PC-9 (cell line): ENCODE data around the gene TMA7. TPM values are rescaled to one million over a fixed set of nuclear protein-coding genes. Genes with fewer than 3 reads are reported as not detected.

Source experiments
- Bru-seq: library from RNA; stranded (reverse); fragments of 400-500 nt; gene quantifications from one replicate; lab custom pipeline; 2021; lab: Mats Ljungman, UMichigan
- BruChase-seq, 2 experiments: library from RNA; stranded (reverse); fragments of 400-500 nt; gene quantifications; one replicate each; lab custom pipeline; 2021; lab: Mats Ljungman, UMichigan
- BruUV-seq: library from RNA; stranded (reverse); fragments of 400-500 nt; replicated peaks from 2 replicates; lab custom pipeline; 2021; lab: Mats Ljungman, UMichigan
- CTCF ChIA-PET: fragments of 300-600 bp; sonication (Branson Sonifier 250); formaldehyde crosslinking; loops from one replicate; lab custom pipeline; 2022; ENCODE audit warnings: antibody characterized with exemption; lab: Charles Lee
- POLR2A ChIA-PET: fragments of 300-600 bp; sonication (Branson Sonifier 250); formaldehyde crosslinking; loops from one replicate; lab custom pipeline; 2022; ENCODE audit warnings: antibody characterized with exemption; ENCODE audit not compliant: unreplicated experiment; lab: Charles Lee
- DNase-seq, 2 experiments: peaks; one replicate each; pipeline versions ENCODE4 v3.0.0 to v3.0.0-alpha.2; 2015 to 2022; ENCODE audit warnings: mixed read lengths in 1 of 2
- H2AFZ ChIP-seq: fragments of 200-600 bp; sonication (generic); 2 replicates; pipeline ENCODE4 v1.8.1; 2017; ENCODE audit warnings: antibody characterized with exemption
- H3F3A ChIP-seq: fragments of 200-600 bp; sonication (generic); 2 replicates; pipeline ENCODE4 v1.8.1; 2017; ENCODE audit warnings: antibody characterized with exemption, mild to moderate bottlenecking, low read depth; ENCODE audit not compliant: insufficient read depth
- H3K27ac ChIP-seq: fragments of 200-600 bp; sonication (generic); 2 replicates; pipeline ENCODE4 v1.6.1; 2016; ENCODE audit warnings: mixed run types
- H3K27me3 ChIP-seq: fragments of 200-600 bp; sonication (generic); 2 replicates; pipeline ENCODE4 v1.6.1; 2016; ENCODE audit warnings: low read depth, mixed run types; ENCODE audit not compliant: insufficient read depth
- H3K36me3 ChIP-seq: fragments of 200-600 bp; sonication (generic); 2 replicates; pipeline ENCODE4 v1.6.1; 2016; ENCODE audit warnings: low read depth, mixed run types
- H3K4me1 ChIP-seq: fragments of 200-600 bp; sonication (generic); replicated peaks from 2 replicates; pipeline ENCODE4 v1.6.1; 2016; ENCODE audit warnings: mixed run types; ENCODE audit not compliant: insufficient read depth
- H3K4me2 ChIP-seq: fragments of 200-600 bp; sonication (generic); 2 replicates; pipeline ENCODE4 v1.6.1; 2017; ENCODE audit warnings: mixed run types
- H3K4me3 ChIP-seq: fragments of 200-600 bp; sonication (generic); 2 replicates; pipeline ENCODE4 v1.6.1; 2016; ENCODE audit warnings: mixed run types
- H3K79me2 ChIP-seq: fragments of 200-600 bp; sonication (generic); 2 replicates; pipeline ENCODE4 v1.6.1; 2017; ENCODE audit warnings: low read depth, mixed run types
- H3K9me2 ChIP-seq: fragments of 200-600 bp; sonication (generic); 2 replicates; pipeline ENCODE4 v1.8.1; 2017; ENCODE audit warnings: mild to moderate bottlenecking; ENCODE audit not compliant: insufficient read depth
- H3K9me3 ChIP-seq: fragments of 200-600 bp; sonication (generic); 2 replicates; pipeline ENCODE4 v1.8.1; 2016; ENCODE audit warnings: low read depth; ENCODE audit not compliant: insufficient read depth
- H4K20me1 ChIP-seq: fragments of 200-600 bp; sonication (generic); 2 replicates; pipeline ENCODE4 v1.8.1; 2017; ENCODE audit not compliant: insufficient read depth
- EZH2 ChIP-seq: fragments of 200-600 bp; sonication (generic); IDR thresholded peaks from 2 replicates; pipeline ENCODE4 v1.8.0; 2017; ENCODE audit warnings: antibody characterized with exemption, low read depth
- intact Hi-C: fragments of 100-400 bp; cut with micrococcal nuclease; formaldehyde crosslinking; loops from one replicate; pipeline ENCODE4 v1.10.0; 2022; ENCODE audit not compliant: unreplicated experiment
- long read RNA-seq: library from polyadenylated mRNA; stranded (forward); transcript quantifications from one replicate; pipeline ENCODE4 v2.0.0, GENCODE V29; 2022
- total RNA-seq: library from RNA; stranded (reverse); gene quantifications from 2 replicates; pipeline ENCODE4 v1.2.3, GENCODE V29; 2021
- TF ChIP-seq, protein P1 (sequence below): fragments of 200-600 bp; sonication (generic); conservative IDR thresholded peaks from 2 replicates; pipeline ENCODE4 v1.6.1; 2017; ENCODE audit warnings: mixed run types, antibody characterized with exemption, mild to moderate bottlenecking, moderate library complexity

Gene TMA7
- 235 and 314 TPM in 2 replicates for total RNA-seq
- Bru-seq, nascent RNA: percentile 95 among the genes with signal in this experiment
- percentile 87 among the genes with signal in this experiment for BruChase-seq, experiment 1, labeled RNA remaining after a 2-hour chase
- BruChase-seq, experiment 2, labeled RNA remaining after a 6-hour chase: percentile 91 among the genes with signal in this experiment
- long read RNA-seq, transcript TMA7-201 (4 exons, 561 nt): major isoform, 1,448 of 1,625 reads
- long read RNA-seq, transcript TMA7-202 (3 exons, 619 nt): minor isoform, 85 of 1,625 reads
- long read RNA-seq, partial matches to known transcripts: 6 of 1,625 reads
- long read RNA-seq, other reads (novel, unspliced or antisense): 86 of 1,625 reads

DNA sequence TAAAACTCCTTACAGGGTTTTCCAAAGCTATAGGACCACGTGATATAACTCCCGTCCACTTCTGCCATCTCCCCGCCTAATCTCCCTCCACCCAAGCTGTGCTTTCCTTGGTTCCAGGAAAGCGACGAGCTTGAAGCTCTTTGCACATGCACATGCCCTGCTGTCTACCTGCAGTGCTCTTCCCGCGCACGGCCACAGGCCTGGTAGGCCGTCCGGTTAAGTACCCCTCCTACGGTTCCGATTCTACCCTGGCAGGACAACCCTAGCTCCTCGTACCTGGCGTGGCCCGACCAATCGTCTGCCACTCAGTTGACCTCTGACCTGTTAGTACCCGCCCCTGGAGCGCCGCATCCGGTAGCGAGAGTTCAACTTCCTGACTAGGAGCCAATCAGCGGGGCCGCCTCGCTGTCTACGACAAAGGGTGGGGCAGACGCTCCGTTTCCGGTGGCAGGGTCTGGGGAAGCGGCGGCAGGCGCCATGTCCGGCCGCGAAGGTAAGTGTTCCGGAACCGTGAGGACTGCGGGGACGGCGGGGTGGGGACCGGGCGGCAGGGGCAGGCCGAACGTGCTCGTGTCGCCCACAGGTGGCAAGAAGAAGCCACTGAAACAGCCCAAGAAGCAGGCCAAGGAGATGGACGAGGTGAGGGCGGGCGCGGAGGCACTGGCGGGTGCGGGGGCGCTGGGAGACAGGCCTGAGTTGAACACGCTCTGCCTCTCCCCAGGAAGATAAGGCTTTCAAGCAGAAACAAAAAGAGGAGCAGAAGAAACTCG, at the start of gene TMA7, which contains the start of gene CCDC51:
Gene TMA7, plus strand, starts transcription at position 438 of the 770 bp plus-strand sequence. Its CDS starts 40 bp downstream, at position 478.
Gene CCDC51, minus strand, starts transcription at position 300 of the 770 bp plus-strand sequence. CDS start 4,991 bp downstream, outside the sequence.
- Histone ChIP-seq H2AFZ (peak within 1 kb of the TSS; percentile 91), H3K9me3 (no peaks in the 10 kb centered on the region), H4K20me1 (peaks cover 8% of the 10 kb centered on the region; the same call in 1 of the 2 replicates), H3K27me3 (no peaks in the 10 kb centered on the region), H3K4me1 (peaks cover 11% of the 10 kb centered on the region), H3K36me3 (no peaks in the 10 kb centered on the region), H3K9me2 (no peaks in the 10 kb centered on the region), H3F3A (peaks cover 37% of the 10 kb centered on the region), H3K4me2 (peak within 1 kb of the TSS; percentile 91), H3K27ac (peak within 1 kb of the TSS; percentile 46), H3K4me3 (peak within 1 kb of the TSS; percentile 96), H3K79me2 (peaks cover 46% of the 10 kb centered on the region)
- no TSS peak for BruUV-seq
- peak; percentile 95 to 96 for DNase-seq
- TF ChIP-seq, protein P1, sequence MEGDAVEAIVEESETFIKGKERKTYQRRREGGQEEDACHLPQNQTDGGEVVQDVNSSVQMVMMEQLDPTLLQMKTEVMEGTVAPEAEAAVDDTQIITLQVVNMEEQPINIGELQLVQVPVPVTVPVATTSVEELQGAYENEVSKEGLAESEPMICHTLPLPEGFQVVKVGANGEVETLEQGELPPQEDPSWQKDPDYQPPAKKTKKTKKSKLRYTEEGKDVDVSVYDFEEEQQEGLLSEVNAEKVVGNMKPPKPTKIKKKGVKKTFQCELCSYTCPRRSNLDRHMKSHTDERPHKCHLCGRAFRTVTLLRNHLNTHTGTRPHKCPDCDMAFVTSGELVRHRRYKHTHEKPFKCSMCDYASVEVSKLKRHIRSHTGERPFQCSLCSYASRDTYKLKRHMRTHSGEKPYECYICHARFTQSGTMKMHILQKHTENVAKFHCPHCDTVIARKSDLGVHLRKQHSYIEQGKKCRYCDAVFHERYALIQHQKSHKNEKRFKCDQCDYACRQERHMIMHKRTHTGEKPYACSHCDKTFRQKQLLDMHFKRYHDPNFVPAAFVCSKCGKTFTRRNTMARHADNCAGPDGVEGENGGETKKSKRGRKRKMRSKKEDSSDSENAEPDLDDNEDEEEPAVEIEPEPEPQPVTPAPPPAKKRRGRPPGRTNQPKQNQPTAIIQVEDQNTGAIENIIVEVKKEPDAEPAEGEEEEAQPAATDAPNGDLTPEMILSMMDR: no peak
- TF ChIP-seq EZH2: no peak
- ChIA-PET POLR2A (interaction anchor here (0.5 to 1.3 kb wide), 14 partner anchors 39 to 1955 kb away, joined by 3 to 24 read pairs (median 4); no protein-coding TSS in a partner anchor), CTCF (interaction anchor here (0.5 to 1.2 kb wide), 6 partner anchors 8 to 63 kb away, joined by 3 to 14 read pairs (median 4); no protein-coding TSS in a partner anchor)
- intact Hi-C loops: loop anchor here (5.0 to 10.0 kb wide), 3 partner anchors 135 to 565 kb away; partner anchors contain the start of genes CELSR3, NME6 and WDR6

DNA sequence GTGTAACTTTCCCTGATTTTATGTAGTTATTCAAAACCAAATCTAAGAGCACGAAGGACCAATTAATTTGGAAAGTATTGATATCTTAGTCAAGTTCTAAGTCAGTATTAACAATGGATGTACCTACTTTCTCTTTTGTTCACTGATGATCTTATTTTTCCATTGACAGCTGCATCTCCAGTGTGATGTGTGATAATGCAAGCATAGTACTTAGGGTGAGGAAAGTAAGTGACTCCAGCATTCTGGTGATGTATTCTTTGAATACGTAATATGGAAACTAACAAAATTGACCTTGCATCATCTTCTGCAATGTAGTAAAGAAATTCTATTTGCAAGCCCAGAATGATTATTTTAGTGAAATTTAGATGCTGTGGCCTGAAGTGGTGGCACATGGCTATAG, 45.7 kb upstream of the TMA7 start:
- intact Hi-C loops: no loop called here
- Histone ChIP-seq H4K20me1 (no peaks in the 10 kb centered on the region), H3K36me3 (no peaks in the 10 kb centered on the region), H3K9me2 (no peaks in the 10 kb centered on the region), H3K4me1 (no peaks in the 10 kb centered on the region), H2AFZ (no peak overlapping the region), H3K9me3 (no peaks in the 10 kb centered on the region), H3K4me3 (no peak overlapping the region), H3K27me3 (no peaks in the 10 kb centered on the region), H3K4me2 (no peak overlapping the region), H3K79me2 (no peaks in the 10 kb centered on the region), H3K27ac (no peak overlapping the region), H3F3A (no peaks in the 10 kb centered on the region)
- TF ChIP-seq EZH2: no peak
- TF ChIP-seq, protein P1: no peak
- POLR2A ChIA-PET: interaction anchor here (0.6 kb wide), 1 partner anchor 45 kb away, joined by 11 read pairs; no protein-coding TSS in a partner anchor
- no peak for DNase-seq
- BruUV-seq: no TSS peak
- CTCF ChIA-PET: no interaction called here

DNA sequence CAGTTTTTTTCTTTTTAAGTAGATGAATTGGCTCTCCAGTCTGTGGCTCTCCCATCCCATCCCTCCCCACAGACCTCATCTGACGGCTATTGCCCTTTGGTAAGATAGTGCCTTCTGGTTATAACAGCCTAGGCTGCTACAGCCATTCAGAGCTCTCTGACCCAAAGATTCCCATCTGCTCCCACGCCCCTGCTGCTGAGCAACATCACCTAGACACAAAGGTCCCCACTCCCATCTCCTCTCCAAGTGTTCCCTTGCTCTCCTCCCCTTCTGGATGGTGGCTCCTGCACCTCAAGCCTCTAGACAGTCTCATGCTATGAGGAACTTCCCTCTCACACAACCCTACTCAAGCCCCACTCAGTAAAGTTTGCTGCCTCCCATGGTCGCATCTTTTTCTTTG, 44.3 kb upstream of the TMA7 start:
- no peaks in the 10 kb centered on the region for H3K9me2 ChIP-seq
- no peak for TF ChIP-seq EZH2
- TF ChIP-seq, protein P1: no peak
- H3K9me3 ChIP-seq: no peaks in the 10 kb centered on the region
- H3K36me3 ChIP-seq: no peaks in the 10 kb centered on the region
- no peaks in the 10 kb centered on the region for H3K27me3 ChIP-seq
- H3F3A ChIP-seq: no peaks in the 10 kb centered on the region
- H3K79me2 ChIP-seq: no peaks in the 10 kb centered on the region
- intact Hi-C loops: no loop called here
- no peak overlapping the region for H3K4me3 ChIP-seq
- no peaks in the 10 kb centered on the region for H4K20me1 ChIP-seq
- H3K4me1 ChIP-seq: no peaks in the 10 kb centered on the region
- DNase-seq: no peak
- H3K4me2 ChIP-seq: no peak overlapping the region
- ChIA-PET POLR2A (no interaction called here), CTCF (interaction anchor here (1.0 kb wide), 1 partner anchor 41 kb away, joined by 3 read pairs; no protein-coding TSS in a partner anchor)
- H3K27ac ChIP-seq: no peak overlapping the region
- BruUV-seq: no TSS peak
- no peak overlapping the region for H2AFZ ChIP-seq
